GM23248 (cell line): ENCODE results near the gene GFOD1. TPM values are rescaled to one million over a fixed set of nuclear protein-coding genes. Genes with fewer than 3 reads are reported as not detected.
A peak's percentile ranks its signal among the peaks of the same experiment; 100 is the strongest.

Experiments
- DNase-seq: peaks from one replicate; pipeline ENCODE4 v3.0.0-alpha.2; 2015
- H2AFZ ChIP-seq: fragments of 200-600 bp; sonication (generic); 2 replicates; pipeline ENCODE4 v1.6.1; 2016; ENCODE audit warnings: antibody characterized with exemption
- H3F3A ChIP-seq: fragments of 200-600 bp; sonication (generic); 2 replicates; pipeline ENCODE4 v1.6.1; 2016; ENCODE audit warnings: mild to moderate bottlenecking, antibody characterized with exemption, mixed run types; ENCODE audit not compliant: insufficient read depth
- H3K27ac ChIP-seq: fragments of 200-600 bp; sonication (generic); 2 replicates; pipeline ENCODE4 v1.5.1; 2016; ENCODE audit warnings: mild to moderate bottlenecking
- H3K27me3 ChIP-seq: fragments of 200-600 bp; sonication (generic); replicated peaks from 2 replicates; pipeline ENCODE4 v1.6.1; 2016; ENCODE audit warnings: mild to moderate bottlenecking; ENCODE audit not compliant: insufficient read depth
- H3K36me3 ChIP-seq: fragments of 200-600 bp; sonication (generic); 2 replicates; pipeline ENCODE4 v1.6.1; 2016; ENCODE audit warnings: low read depth, mild to moderate bottlenecking
- H3K4me1 ChIP-seq: fragments of 200-600 bp; sonication (generic); 2 replicates; pipeline ENCODE4 v1.6.1; 2016; ENCODE audit warnings: mild to moderate bottlenecking; ENCODE audit not compliant: insufficient read depth
- H3K4me2 ChIP-seq: fragments of 200-600 bp; sonication (generic); one replicate; pipeline ENCODE4 v1.6.1; 2016; ENCODE audit warnings: mild to moderate bottlenecking; ENCODE audit not compliant: unreplicated experiment
- H3K4me3 ChIP-seq: fragments of 200-600 bp; sonication (generic); 2 replicates; pipeline ENCODE4 v1.5.1; 2016; ENCODE audit warnings: mild to moderate bottlenecking
- H3K79me2 ChIP-seq: fragments of 200-600 bp; sonication (generic); 2 replicates; pipeline ENCODE4 v1.6.1; 2016; ENCODE audit warnings: mild to moderate bottlenecking; ENCODE audit not compliant: insufficient read depth
- H3K9ac ChIP-seq: fragments of 200-600 bp; sonication (generic); 2 replicates; pipeline ENCODE4 v1.6.1; 2016; ENCODE audit warnings: mild to moderate bottlenecking
- H3K9me2 ChIP-seq: fragments of 200-600 bp; sonication (generic); 2 replicates; pipeline ENCODE4 v1.6.1; 2016; ENCODE audit warnings: mixed run types, mild to moderate bottlenecking, moderate library complexity; ENCODE audit not compliant: insufficient read depth
- H3K9me3 ChIP-seq: fragments of 200-600 bp; sonication (generic); one replicate; pipeline ENCODE4 v1.6.1; 2017; ENCODE audit warnings: low read depth
- H4K20me1 ChIP-seq: fragments of 200-600 bp; sonication (generic); 2 replicates; pipeline ENCODE4 v1.6.0; 2016; ENCODE audit not compliant: insufficient read depth
- EZH2 ChIP-seq: fragments of 200-600 bp; sonication (generic); IDR thresholded peaks from 2 replicates; pipeline ENCODE4 v1.6.1; 2018; ENCODE audit warnings: antibody characterized with exemption, mild to moderate bottlenecking; ENCODE audit not compliant: insufficient read depth, poor library complexity, severe bottlenecking
- EZH2phosphoT487 ChIP-seq: fragments of 200-600 bp; sonication (generic); IDR thresholded peaks from 2 replicates; pipeline ENCODE4 v1.6.1; 2018; ENCODE audit warnings: antibody characterized with exemption, moderate library complexity, mild to moderate bottlenecking, low read depth; ENCODE audit not compliant: insufficient read depth
- WGBS, 2 experiments: methylation state at CpG; one replicate each; pipeline ENCODE4 v1.1.6; 2015 to 2017; ENCODE audit warnings: low lambda C conversion rate in 2 of 2, low coverage in 1 of 2; ENCODE audit errors: missing lambda C conversion rate in 2 of 2; 5-methylcytosine and 5-hydroxymethylcytosine counted together
- in situ Hi-C: fragments of 300-500 bp; cut with MboI; formaldehyde crosslinking; loops from 2 replicates; pipeline ENCODE4 v1.15.0; 2020
- polyA plus RNA-seq: library from polyadenylated mRNA; unstranded; fragments of >200 nt; fragmentation: Nextera tagmentation; extraction: Ambion mirVana; gene quantifications from 2 replicates; pipeline ENCODE4 v1.2.1, GENCODE V29; 2016
- total RNA-seq: library from RNA; depleted of rRNA; stranded (reverse); fragments of >200 nt; shearing (Covaris generic); gene quantifications from 2 replicates; pipeline ENCODE4 v1.2.3, GENCODE V29; 2014

GFOD1 gene
- total and polyA plus RNA-seq, 2 experiments from 2014 or later = 0.84 to 0.97 TPM

DNA sequence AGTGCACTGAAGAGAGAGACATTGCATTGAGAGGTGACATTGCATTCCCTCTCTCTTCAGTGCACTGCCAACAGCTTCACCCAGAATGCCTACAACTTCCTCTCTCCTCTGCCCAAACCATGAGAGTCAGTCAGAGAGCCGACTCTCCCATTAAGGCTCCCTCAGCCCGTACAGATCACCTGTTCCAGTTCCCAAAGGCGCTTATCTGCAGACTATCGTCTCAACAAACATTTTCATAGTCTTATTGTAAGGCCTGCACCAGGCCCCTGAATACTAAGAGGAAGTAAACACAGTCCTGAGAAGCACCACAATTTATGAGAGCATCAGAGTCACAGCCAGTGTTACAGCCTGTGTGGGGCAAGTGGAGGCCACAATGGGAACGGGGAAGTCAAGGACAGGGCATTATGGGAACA lies 53.7 kb downstream of the GFOD1 start:
- no peak overlapping the region for H3K4me3 ChIP-seq
- no peaks in the 10 kb centered on the region for H3K4me1 ChIP-seq
- H2AFZ ChIP-seq = no peak overlapping the region
- H3K79me2 ChIP-seq = no peaks in the 10 kb centered on the region
- no peaks in the 10 kb centered on the region for H3F3A ChIP-seq
- TF ChIP-seq EZH2phosphoT487 (no peak), EZH2 (no peak)
- H3K9me3 ChIP-seq = no peaks in the 10 kb centered on the region
- in situ Hi-C loops = no loop called here
- no peak overlapping the region for H3K9ac ChIP-seq
- H3K27me3 ChIP-seq = no peaks in the 10 kb centered on the region
- WGBS, 2 experiments = 91 to 94% methylated on average over 5 of the region's 5 CpGs
- H3K27ac ChIP-seq = no peak overlapping the region
- H3K4me2 ChIP-seq = no peak overlapping the region
- H3K36me3 ChIP-seq = no peaks in the 10 kb centered on the region
- no peaks in the 10 kb centered on the region for H3K9me2 ChIP-seq
- DNase-seq = no peak
- no peaks in the 10 kb centered on the region for H4K20me1 ChIP-seq

DNA sequence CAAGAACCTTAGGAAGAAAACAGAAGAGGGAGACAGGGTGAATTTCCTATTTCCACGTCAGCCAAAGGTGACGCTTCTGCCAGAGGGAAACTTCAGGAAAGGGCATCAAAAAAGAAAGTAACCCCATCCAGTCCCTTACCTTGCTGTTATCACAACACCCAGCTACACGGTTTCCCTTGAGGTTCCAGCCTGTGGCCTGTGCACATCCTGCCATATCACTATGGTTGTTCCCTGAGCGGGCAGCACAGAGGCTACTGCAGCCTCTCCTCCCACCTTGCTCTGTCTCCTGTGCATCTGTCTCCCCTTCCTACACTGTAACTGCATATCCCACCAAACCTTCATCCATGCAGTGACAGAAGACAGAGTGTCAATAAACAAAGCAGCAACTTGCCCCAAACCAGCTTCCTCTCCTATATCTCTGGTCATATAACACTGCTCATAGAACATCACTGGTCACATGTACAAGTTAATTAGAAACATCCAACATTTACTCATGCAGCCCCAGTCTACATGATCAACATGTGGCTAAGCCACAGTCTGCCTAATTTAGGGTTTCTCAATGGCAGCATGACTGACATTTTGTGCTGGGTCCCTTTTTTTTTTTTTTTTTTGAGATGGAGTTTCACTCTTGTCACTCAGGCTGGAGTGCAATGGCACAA lies 54.7 kb downstream of the GFOD1 start:
- no peaks in the 10 kb centered on the region for H3K79me2 ChIP-seq
- no peaks in the 10 kb centered on the region for H3F3A ChIP-seq
- WGBS, 2 experiments = 90 to 92% methylated on average over 4 of the region's 4 CpGs
- no peaks in the 10 kb centered on the region for H3K9me3 ChIP-seq
- in situ Hi-C loops = no loop called here
- no peaks in the 10 kb centered on the region for H3K27me3 ChIP-seq
- no peaks in the 10 kb centered on the region for H3K4me1 ChIP-seq
- no peak overlapping the region for H3K4me3 ChIP-seq
- DNase-seq = no peak
- no peak overlapping the region for H3K27ac ChIP-seq
- TF ChIP-seq EZH2phosphoT487 (no peak), EZH2 (no peak)
- H4K20me1 ChIP-seq = no peaks in the 10 kb centered on the region
- no peaks in the 10 kb centered on the region for H3K36me3 ChIP-seq
- no peak overlapping the region for H2AFZ ChIP-seq
- H3K4me2 ChIP-seq = no peak overlapping the region
- no peaks in the 10 kb centered on the region for H3K9me2 ChIP-seq
- no peak overlapping the region for H3K9ac ChIP-seq

DNA sequence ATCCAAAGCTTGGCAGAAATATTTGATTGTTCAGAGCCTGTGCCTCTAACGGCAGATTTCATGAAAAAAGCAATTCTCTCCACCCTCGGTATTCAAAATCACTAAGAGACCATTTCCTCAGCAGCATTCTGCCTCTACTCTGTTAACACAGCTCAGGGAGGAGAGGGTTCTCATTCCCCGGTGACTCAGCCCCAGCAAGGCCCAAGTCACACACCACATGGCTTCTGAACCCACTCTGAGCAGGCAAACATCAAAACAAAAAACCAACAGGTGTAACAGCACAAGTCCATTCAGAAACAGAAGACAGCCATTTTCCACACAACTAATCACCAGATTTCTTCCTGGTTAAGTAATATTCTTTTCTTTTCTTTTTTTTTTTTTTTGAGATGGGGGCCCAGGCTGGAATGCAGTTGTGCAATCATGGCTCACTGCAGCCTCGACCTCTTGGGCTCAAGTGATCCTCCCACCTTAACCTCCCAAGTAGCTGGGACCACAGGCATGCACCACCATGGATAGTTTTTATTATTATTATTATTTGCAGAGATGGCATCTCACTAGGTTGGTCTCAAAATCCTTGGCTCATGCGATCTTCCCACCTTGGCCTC lies 55.4 kb downstream of the GFOD1 start:
- Histone ChIP-seq H3K4me3 (no peak overlapping the region), H3K36me3 (no peaks in the 10 kb centered on the region), H3K27me3 (no peaks in the 10 kb centered on the region), H3K4me2 (no peak overlapping the region), H3K9ac (no peak overlapping the region), H3K9me2 (no peaks in the 10 kb centered on the region), H3K27ac (no peak overlapping the region), H3K79me2 (no peaks in the 10 kb centered on the region), H3K9me3 (no peaks in the 10 kb centered on the region), H2AFZ (no peak overlapping the region), H3K4me1 (no peaks in the 10 kb centered on the region), H4K20me1 (no peaks in the 10 kb centered on the region), H3F3A (no peaks in the 10 kb centered on the region)
- WGBS, 2 experiments = 54 to 60% methylated on average over 5 of the region's 5 CpGs
- DNase-seq = peak; percentile 35
- TF ChIP-seq EZH2phosphoT487 = no peak
- no peak for TF ChIP-seq EZH2
- in situ Hi-C loops = no loop called here

- TF ChIP-seq EZH2 (no peak), EZH2phosphoT487 (no peak)
- WGBS, 2 experiments = 85 to 87% methylated on average over 6 of the region's 6 CpGs
- Histone ChIP-seq H3K9me2 (no peaks in the 10 kb centered on the region), H3K9me3 (no peaks in the 10 kb centered on the region), H3K36me3 (no peaks in the 10 kb centered on the region), H2AFZ (no peak overlapping the region), H4K20me1 (no peaks in the 10 kb centered on the region), H3K4me2 (no peak overlapping the region), H3K27ac (no peak overlapping the region), H3K4me3 (no peak overlapping the region), H3K79me2 (no peaks in the 10 kb centered on the region), H3K27me3 (no peaks in the 10 kb centered on the region), H3F3A (no peaks in the 10 kb centered on the region), H3K4me1 (0 out of 2 replicates have a peak, but pooled peaks cover under 1% of the 10 kb centered on the region), H3K9ac (no peak overlapping the region)
- DNase-seq = no peak
- in situ Hi-C loops = no loop called here
Observed at GRCh38 chr6:13431059-13431656, 56.2 kb downstream of the GFOD1 start.
